ENCODE data around the gene WDR41. TPM values are rescaled to one million over a fixed set of nuclear protein-coding genes. Genes with fewer than 3 reads are reported as not detected.
A peak's percentile ranks its signal among the peaks of the same experiment; 100 is the strongest.

WDR41 gene
- total RNA-seq, 1 donor from 2014 or later = 35.6 TPM

DNA sequence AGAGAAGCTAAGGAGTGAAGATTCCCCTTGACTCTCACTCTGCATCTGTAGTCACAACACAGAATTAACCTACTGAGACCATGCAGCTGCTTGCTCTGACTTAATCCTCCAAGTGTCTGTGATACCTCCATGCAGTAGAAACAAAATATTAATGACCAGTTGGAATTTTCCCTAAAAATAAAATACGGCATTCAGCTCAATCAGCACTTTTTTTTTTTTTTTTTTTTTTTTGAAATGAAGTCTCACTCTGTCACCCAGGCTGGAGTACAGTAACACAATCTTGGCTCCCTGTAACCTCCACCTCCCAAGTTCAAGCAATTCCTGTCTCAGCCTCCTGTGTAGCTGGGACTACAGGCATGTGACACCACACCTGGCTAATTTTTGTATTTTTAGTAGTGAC is 48.4 kb downstream of the WDR41 start:
- Histone ChIP-seq H3K9me3 (no peaks in the 10 kb centered on the region), H3K36me3 (peaks cover 27% of the 10 kb centered on the region), H3K4me3 (no peak overlapping the region), H3K4me1 (no peaks in the 10 kb centered on the region), H3K27ac (no peak overlapping the region), H3K27me3 (ENCODE audit: low read depth) (no peaks in the 10 kb centered on the region)
- TF ChIP-seq CTCF (IDR thresholded peaks at IDR 0.05) = no peak
- intact Hi-C loops (cut with DNase I) = no loop called here
- DNase-seq = no peak
- ATAC-seq = no peak

GRCh38 chr5:77438071-77438470 is 54.0 kb downstream of the WDR41 start:
- DNase-seq (no peak), ATAC-seq (no peak)
- Histone ChIP-seq H3K4me1 (no peaks in the 10 kb centered on the region), H3K4me3 (no peak overlapping the region), H3K27ac (no peak overlapping the region), H3K9me3 (no peaks in the 10 kb centered on the region), H3K36me3 (peaks cover 59% of the 10 kb centered on the region), H3K27me3 (ENCODE audit: low read depth) (no peaks in the 10 kb centered on the region)
- intact Hi-C loops (cut with DNase I) = no loop called here
- TF ChIP-seq CTCF (IDR thresholded peaks at IDR 0.05) = no peak

DNA sequence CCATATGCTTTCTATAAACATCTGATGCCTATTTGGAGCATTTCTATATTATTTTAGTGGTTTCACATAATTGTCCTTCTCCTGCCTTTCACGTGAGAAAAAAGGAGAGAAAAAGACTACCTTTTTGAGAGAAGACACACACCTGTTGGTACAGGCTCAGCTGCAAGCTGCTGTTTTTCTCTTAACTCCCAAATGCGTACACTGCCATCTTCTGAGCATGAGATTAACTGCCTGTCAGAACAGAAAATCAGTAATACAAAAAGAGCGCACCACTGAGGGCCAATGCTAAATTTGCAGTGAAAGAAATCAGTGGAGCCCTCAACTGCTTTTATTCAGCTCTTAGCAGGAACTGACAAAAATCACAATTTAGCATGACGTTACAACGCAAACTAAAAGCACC is 54.9 kb downstream of the WDR41 start:
- intact Hi-C loops (cut with DNase I) = no loop called here
- Histone ChIP-seq H3K27ac (no peak overlapping the region), H3K9me3 (no peaks in the 10 kb centered on the region), H3K4me3 (no peak overlapping the region), H3K4me1 (no peaks in the 10 kb centered on the region), H3K27me3 (ENCODE audit: low read depth) (no peaks in the 10 kb centered on the region), H3K36me3 (peaks cover 67% of the 10 kb centered on the region)
- DNase-seq = no peak
- peak; percentile 16 for TF ChIP-seq CTCF (IDR thresholded peaks at IDR 0.05)
- peak in 1 of 2 donors; percentile 32 for ATAC-seq

GRCh38 chr5:77431719-77432118 is 60.4 kb downstream of the WDR41 start:
- DNase-seq (no peak), ATAC-seq (no peak)
- Histone ChIP-seq H3K27me3 (ENCODE audit: low read depth) (no peaks in the 10 kb centered on the region), H3K4me3 (no peak overlapping the region), H3K9me3 (no peaks in the 10 kb centered on the region), H3K36me3 (peaks cover 67% of the 10 kb centered on the region), H3K4me1 (no peaks in the 10 kb centered on the region), H3K27ac (no peak overlapping the region)
- TF ChIP-seq CTCF (IDR thresholded peaks at IDR 0.05) = no peak
- intact Hi-C loops (cut with DNase I) = no loop called here

DNA sequence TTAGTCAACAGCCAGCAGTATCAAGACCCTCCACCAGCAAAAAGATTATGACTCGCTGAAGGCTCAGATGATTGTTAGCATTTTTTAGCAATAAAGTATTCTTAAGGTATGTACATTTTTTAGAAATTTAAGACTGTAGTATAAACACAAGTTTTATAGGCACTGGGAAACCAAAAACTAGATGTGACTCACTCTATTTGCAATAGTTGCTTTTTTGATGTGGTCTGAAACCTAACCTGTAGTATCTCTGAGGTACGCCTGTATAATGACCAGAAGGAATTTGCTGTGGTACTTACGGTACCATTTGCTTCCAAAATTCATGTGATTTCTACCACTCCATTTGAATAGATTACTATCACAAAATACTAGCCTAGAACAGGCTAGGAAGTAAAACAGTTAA is 60.8 kb downstream of the WDR41 start:
- DNase-seq = no peak
- Histone ChIP-seq H3K27me3 (ENCODE audit: low read depth) (no peaks in the 10 kb centered on the region), H3K36me3 (peaks cover 63% of the 10 kb centered on the region), H3K4me1 (peaks cover 2% of the 10 kb centered on the region), H3K4me3 (no peak overlapping the region), H3K9me3 (no peaks in the 10 kb centered on the region), H3K27ac (no peak overlapping the region)
- intact Hi-C loops (cut with DNase I) = no loop called here
- TF ChIP-seq CTCF (IDR thresholded peaks at IDR 0.05) = no peak
- no peak for ATAC-seq

- H3K27ac ChIP-seq = no peak overlapping the region
- DNase-seq (no peak), ATAC-seq (no peak)
- no peak overlapping the region for H3K4me3 ChIP-seq
- no peaks in the 10 kb centered on the region for H3K27me3 ChIP-seq (ENCODE audit: low read depth)
- peaks cover 5% of the 10 kb centered on the region for H3K4me1 ChIP-seq
- peaks cover 57% of the 10 kb centered on the region for H3K36me3 ChIP-seq
- intact Hi-C loops (cut with DNase I) = no loop called here
- no peak for TF ChIP-seq CTCF (IDR thresholded peaks at IDR 0.05)
- H3K9me3 ChIP-seq = no peaks in the 10 kb centered on the region
These were observed 61.4 kb downstream of the WDR41 start for GRCh38 chr5:77430726-77431125.
